ENCODE results near the gene STARD10. TPM values are rescaled to one million over a fixed set of nuclear protein-coding genes. Genes with fewer than 3 reads are reported as not detected.

Gene STARD10
- total and polyA plus RNA-seq, 9 of the 15 experiments (the other 6 are each of a cell fraction or from before 2014, with no cell fraction given): 0.15 to 52.9 (median 32.3) TPM

DNA sequence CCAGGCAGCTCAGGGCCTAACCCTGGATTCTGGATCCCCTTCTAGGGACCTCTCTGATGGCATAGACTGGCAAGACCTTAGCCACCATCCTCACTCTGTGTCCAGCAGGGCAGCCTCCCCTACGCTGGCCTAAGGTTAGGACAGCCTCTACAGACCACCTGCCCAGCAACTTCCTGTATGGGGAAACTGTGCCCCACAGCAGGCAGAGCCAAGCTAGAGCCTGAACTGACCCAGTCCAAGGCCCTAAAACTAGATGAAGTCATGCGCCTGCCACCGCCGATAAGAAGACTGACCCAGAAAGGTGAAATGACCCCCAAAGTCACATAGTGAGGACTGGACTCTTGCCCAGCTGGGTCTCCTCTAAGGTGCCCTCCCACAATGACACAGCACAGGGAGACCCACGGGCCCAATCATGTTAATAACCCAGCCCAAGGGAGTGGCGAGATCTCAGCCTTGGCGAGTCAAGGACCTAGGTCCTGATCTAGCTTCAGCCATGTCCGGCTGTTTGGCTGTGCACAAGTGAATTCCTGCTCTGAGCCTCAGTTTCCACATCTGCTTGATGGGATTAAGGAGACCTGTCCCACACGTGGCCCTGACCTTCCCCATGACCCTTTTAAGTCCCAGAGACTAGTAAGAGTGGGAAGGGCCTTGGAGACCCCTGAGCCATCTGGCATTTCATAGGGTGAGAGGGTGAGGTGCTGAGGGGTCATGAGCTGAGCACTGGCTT lies 17.6 kb downstream of the STARD10 start (continued):
- TF ChIP-seq, protein P1, sequence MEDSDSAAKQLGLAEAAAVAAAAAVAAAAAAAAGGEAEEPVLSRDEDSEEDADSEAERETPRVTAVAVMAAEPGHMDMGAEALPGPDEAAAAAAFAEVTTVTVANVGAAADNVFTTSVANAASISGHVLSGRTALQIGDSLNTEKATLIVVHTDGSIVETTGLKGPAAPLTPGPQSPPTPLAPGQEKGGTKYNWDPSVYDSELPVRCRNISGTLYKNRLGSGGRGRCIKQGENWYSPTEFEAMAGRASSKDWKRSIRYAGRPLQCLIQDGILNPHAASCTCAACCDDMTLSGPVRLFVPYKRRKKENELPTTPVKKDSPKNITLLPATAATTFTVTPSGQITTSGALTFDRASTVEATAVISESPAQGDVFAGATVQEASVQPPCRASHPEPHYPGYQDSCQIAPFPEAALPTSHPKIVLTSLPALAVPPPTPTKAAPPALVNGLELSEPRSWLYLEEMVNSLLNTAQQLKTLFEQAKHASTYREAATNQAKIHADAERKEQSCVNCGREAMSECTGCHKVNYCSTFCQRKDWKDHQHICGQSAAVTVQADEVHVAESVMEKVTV (CRISPR knock-in tag; IDR thresholded peaks at IDR 0.05): no peak
- 0 out of 2 replicates have a peak, but pooled peaks have one; percentile 27 for TF ChIP-seq ZNF445 (CRISPR knock-in tag; IDR thresholded peaks at IDR 0.05; ENCODE audit: low read depth)
- TF ChIP-seq RBFOX2 (IDR thresholded peaks at IDR 0.05; ENCODE audit: low read depth, low read length): no peak
- TF ChIP-seq, protein P2, sequence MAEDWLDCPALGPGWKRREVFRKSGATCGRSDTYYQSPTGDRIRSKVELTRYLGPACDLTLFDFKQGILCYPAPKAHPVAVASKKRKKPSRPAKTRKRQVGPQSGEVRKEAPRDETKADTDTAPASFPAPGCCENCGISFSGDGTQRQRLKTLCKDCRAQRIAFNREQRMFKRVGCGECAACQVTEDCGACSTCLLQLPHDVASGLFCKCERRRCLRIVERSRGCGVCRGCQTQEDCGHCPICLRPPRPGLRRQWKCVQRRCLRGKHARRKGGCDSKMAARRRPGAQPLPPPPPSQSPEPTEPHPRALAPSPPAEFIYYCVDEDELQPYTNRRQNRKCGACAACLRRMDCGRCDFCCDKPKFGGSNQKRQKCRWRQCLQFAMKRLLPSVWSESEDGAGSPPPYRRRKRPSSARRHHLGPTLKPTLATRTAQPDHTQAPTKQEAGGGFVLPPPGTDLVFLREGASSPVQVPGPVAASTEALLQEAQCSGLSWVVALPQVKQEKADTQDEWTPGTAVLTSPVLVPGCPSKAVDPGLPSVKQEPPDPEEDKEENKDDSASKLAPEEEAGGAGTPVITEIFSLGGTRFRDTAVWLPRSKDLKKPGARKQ (CRISPR knock-in tag; IDR thresholded peaks at IDR 0.05): no peak
- peak; percentile 25 for TF ChIP-seq NUFIP1 (IDR thresholded peaks at IDR 0.05; ENCODE audit: partially characterized antibody)
- TF ChIP-seq SREBF1 (IDR thresholded peaks at IDR 0.05; ENCODE audit: borderline replicate concordance, low read depth, low read length): no peak
- 0 out of 2 replicates have a peak, but pooled peaks have one; percentile 21 for TF ChIP-seq MEF2D (tag; conservative IDR thresholded peaks at IDR 0.05; ENCODE audit: low read depth)
- no peak for TF ChIP-seq STAG1 (CRISPR knock-in tag; IDR thresholded peaks at IDR 0.05; ENCODE audit: borderline replicate concordance)
- TF ChIP-seq KLF16 (IDR thresholded peaks at IDR 0.05): peak; percentile 67; the same call in 1 of the 2 replicates
- peak; percentile 68 for TF ChIP-seq EP400 (IDR thresholded peaks at IDR 0.05)
- no peak for TF ChIP-seq FIP1L1 (IDR thresholded peaks at IDR 0.05; ENCODE audit: low read depth, low read length, poor library complexity, severe bottlenecking)
- TF ChIP-seq FOXP1 (CRISPR knock-in tag; IDR thresholded peaks at IDR 0.05): no peak
- no peak for TF ChIP-seq MCM7 (IDR thresholded peaks at IDR 0.05)
- TF ChIP-seq PHTF2 (CRISPR knock-in tag; IDR thresholded peaks at IDR 0.05): no peak
- TF ChIP-seq ZNF717 (CRISPR knock-in tag; IDR thresholded peaks at IDR 0.05): no peak
- TF ChIP-seq L3MBTL2 (IDR thresholded peaks at IDR 0.05): peak; percentile 66
- TF ChIP-seq GATAD2A (IDR thresholded peaks at IDR 0.05): no peak; the same call in 1 of the 2 replicates
- no peak for TF ChIP-seq MCM3 (IDR thresholded peaks at IDR 0.05)
- TF ChIP-seq MAFK (IDR thresholded peaks at IDR 0.05; ENCODE audit: low read length): peak; percentile 87
- no peak for TF ChIP-seq SNIP1 (IDR thresholded peaks at IDR 0.05; ENCODE audit: low read depth)
- TF ChIP-seq CBX8 (IDR thresholded peaks at IDR 0.05; ENCODE audit: borderline replicate concordance, extremely low read depth, low read depth, low read length, poor library complexity, severe bottlenecking): no peak
- TF ChIP-seq ATF1 (CRISPR knock-in tag; IDR thresholded peaks at IDR 0.05): no peak
- peak; percentile 56; the same call in 1 of the 2 replicates for TF ChIP-seq ATF1 (tag; IDR thresholded peaks at IDR 0.05)
- TF ChIP-seq, protein P3, sequence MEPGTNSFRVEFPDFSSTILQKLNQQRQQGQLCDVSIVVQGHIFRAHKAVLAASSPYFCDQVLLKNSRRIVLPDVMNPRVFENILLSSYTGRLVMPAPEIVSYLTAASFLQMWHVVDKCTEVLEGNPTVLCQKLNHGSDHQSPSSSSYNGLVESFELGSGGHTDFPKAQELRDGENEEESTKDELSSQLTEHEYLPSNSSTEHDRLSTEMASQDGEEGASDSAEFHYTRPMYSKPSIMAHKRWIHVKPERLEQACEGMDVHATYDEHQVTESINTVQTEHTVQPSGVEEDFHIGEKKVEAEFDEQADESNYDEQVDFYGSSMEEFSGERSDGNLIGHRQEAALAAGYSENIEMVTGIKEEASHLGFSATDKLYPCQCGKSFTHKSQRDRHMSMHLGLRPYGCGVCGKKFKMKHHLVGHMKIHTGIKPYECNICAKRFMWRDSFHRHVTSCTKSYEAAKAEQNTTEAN (CRISPR knock-in tag; IDR thresholded peaks at IDR 0.05): no peak
- TF ChIP-seq FOXM1 (IDR thresholded peaks at IDR 0.05; ENCODE audit: low read depth): peak; percentile 41; the same call in 1 of the 2 replicates
- TF ChIP-seq FOXM1 (CRISPR knock-in tag; IDR thresholded peaks at IDR 0.05; ENCODE audit: low read depth): no peak
- TF ChIP-seq CBFA2T3 (IDR thresholded peaks at IDR 0.05): peak; percentile 93
- no peak for TF ChIP-seq DDX20 (tag; IDR thresholded peaks at IDR 0.05; ENCODE audit: low read depth)

All from K562 (cell line).